Measurements from ENCODE around the gene SUGCT.

SUGCT gene

DNA sequence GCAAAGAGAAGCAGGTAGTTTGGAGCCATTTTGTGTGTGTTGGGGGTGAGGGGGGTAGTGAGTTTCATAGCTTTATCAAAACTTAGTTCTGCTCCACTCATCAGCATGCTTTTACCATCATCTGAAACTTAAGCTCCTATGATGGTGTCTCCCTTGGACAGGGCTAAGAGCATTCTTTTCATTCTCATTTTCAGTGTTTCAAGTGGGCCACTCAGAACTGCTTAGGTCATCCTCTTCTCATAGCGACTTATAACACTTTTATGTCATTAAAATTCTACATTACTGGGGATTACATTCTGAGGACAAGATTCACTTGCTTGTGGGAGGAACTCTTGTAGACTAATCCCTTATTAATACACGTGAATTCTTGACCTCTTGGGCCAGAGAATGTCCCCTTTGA lies 649.4 kb downstream of the SUGCT start:
- no peak for DNase-seq (ENCODE audit: low spot score)

DNA sequence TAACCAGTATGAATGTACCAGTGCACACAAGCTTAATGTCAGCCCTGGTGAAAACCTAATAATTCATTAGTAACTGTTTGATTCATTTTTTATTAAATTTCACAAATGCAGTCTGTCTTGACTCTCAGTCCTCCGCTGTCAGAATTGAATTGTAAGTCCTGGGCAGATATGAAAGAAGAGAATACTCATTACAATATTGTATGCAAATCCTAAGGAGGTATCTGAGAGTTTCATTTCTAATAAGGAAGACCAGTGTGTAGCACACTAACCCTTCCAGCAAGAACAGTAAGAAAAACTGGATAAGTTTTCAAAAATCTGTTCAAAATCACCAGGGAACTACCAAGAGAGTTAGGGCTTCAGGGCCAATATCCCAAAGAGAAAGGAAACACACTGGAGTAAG lies 652.1 kb downstream of the SUGCT start:
- no peak for DNase-seq (ENCODE audit: low spot score)

DNA sequence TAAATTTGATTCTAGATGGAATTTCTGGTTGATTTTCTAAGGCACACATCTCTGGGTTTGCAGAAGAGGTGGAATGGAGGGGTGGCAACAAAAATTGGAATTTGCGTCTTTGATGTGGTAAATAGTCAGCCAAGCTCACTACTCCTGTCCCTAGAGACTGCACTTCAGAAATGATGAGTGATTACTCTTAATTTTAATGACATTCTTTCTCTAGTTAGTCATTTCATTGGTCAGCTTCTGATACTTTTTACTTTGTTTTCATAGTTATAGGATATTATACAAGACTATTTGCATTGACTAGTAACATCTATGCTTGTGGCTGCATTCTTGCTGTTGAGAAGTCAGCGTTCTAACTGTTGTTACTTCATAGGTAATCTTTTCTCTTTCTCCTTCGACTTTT lies 658.3 kb downstream of the SUGCT start:
- peak; percentile 35 for DNase-seq (ENCODE audit: low spot score)

DNA sequence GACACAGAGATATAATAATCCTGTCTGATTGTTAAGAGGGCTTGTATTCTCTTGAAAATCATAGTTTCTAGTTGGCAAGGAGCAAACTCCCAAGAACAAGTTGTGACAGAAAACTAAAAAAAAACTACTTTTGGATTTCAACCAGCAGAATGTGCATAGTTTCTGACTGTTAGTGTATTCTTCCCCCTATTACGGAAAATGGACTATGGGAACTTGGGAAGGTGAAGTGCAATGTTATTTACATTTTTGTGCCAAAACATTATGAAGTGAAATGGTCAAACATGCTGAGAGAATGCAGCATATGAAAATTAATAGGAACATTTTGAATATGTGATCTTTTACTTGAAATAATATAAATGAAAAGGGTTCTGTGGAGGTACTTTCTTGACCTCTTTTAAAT lies 660.8 kb downstream of the SUGCT start:
- no peak for DNase-seq (ENCODE audit: low spot score)

DNA sequence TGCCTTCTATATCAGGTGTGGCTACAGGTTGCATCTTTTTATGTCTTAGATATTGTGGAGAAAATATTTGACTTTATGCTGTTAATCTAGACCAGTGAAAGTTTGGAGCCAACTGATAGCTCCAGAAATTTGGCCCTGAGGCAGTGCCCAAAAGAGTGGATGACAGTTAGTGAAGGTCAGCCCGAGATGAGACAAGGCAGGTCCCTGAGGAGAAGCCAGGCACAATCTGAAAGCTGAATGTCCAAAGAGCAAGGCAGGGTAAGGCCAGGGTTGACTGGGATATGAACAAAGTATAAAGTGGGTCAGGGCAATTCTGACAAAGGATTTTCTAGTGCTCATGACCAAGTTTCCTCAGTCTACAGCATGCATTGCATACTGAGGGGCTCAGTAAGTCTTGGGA lies 661.9 kb downstream of the SUGCT start:
- no peak for DNase-seq (ENCODE audit: low spot score)

DNA sequence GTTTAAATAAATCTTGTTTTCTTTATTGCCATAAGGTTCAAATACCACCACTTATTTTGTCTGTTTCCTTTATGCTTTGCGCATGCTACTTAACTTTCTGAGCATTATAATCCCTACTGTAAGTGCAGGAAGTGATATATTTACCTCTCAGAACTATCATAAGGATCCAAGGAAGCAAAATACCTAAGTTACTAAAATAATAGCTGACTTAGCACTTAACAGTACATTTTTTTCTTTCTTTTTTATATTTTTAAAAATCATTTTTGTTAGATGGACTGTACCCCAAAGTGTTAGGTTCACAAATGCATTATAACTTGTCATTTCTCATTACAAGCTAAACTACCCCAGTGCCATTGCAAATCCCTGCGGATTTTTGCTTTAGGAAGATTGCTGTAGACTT lies 663.8 kb downstream of the SUGCT start:
- DNase-seq (ENCODE audit: low spot score), result no peak

DNA sequence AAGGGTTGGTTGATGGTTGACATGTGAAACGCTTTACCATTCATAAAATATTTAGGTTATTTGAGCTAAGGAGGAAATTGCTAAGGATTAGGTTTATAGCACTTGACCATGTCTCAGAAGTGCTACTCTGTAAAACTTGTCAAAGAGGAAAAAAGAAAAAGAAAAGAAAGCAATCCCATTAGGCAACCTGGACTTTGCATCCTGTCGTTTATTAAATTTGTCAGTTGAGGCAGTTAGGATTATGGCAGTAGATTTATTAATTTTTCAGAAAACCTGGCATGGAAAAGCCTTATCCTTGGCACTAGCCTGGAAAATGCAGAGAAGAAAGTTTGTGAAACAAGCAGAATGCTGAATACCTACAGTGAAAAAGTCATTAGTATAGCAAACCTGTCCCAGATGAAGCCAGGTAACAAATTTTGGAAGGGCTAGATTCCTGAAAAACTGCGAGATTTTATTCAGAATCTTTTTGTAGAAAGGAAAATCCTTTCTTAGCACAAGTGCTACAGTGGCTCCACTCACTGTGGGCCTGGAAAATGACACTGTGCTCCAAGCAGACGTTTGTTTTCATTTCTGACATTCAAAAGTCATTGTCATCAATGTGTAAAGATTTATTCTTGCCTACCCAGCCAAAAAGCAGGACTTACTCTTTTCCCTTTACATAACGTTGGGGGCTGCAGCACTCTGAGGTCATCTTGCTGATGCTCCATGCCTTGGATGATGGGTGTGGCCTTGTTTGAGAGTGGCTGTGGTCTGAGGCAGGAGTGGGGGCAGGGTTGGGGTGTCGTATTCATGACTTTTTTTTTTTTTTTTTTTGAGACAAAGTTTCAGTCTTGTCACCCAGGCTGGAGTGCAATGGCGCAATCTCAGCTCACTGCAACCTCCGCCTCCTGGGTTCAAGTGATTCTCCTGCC lies 664.9 kb downstream of the SUGCT start:
- no peak for DNase-seq (ENCODE audit: low spot score)

DNA sequence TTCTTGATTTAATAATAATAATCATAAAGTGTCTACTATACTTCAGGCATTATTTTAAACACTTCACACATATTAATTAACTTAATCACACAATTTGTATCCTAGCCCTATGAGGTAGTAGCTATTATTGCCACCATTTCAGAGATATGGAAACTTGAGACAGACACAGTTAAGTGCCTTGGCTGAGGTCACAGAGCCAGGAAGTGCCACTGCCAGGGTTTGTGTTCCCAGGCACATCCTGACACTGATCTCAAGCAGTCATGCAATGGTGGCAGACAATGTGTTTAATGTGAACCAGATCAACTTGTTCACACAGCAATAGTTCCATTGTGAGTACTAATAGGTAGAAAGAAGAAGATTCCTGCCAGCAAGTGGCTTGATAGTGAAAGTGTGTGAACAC lies 666.0 kb downstream of the SUGCT start:
- no peak for DNase-seq (ENCODE audit: low spot score)

DNA sequence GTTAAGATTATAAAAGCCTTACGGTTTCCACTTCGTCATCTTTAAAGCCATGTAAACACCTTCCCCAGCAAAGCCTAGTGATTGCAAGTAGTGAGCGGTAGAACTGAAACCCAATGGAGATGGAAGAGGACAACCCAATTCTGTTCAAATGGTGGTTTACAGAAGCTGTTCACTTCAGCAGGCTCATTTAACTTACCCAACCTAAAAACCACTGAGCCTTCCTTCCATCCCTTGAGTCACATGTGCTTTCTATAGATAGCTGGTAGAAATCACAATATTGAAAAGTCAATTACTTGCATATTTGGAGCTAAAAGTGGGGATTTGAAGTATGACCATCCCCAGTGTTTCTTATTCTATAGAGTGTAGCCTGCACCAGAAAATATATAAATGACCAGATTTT lies 667.7 kb downstream of the SUGCT start:
- DNase-seq (ENCODE audit: low spot score), result no peak

DNA sequence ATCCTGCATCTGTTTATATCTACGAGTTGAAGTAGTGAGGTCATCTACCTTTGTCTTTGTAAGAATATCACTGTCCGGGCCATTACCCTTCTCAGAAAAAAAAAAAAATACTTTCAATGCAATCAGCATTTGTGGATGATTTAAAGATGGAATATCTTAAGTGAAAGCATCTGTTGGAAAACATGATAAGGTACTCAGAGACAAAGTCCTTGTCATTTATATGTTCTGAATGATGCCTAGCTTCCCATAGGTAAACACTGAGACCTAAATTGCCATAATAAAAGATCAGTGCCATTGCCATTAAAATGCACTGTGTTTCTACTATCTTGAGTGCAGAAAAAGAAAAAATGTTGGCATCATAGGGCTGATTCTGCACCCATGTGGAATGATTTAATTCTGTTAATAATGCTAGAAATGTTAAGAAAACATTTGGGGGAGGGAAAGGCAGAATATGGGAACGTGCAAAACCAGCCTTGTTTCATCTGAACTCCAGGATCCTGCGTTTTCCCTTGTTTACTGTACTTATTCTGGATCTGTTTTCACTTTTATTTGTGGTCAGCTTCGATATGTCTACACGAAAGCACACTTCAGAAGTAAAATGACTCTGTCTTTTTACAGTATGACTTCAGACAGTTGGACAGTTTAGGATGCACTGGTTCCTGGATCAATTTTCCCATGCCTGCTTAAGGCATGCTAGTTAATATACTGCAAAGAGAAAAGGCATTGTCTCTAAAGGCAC lies 669.8 kb downstream of the SUGCT start:
- DNase-seq (ENCODE audit: low spot score), result peak; percentile 40

DNA sequence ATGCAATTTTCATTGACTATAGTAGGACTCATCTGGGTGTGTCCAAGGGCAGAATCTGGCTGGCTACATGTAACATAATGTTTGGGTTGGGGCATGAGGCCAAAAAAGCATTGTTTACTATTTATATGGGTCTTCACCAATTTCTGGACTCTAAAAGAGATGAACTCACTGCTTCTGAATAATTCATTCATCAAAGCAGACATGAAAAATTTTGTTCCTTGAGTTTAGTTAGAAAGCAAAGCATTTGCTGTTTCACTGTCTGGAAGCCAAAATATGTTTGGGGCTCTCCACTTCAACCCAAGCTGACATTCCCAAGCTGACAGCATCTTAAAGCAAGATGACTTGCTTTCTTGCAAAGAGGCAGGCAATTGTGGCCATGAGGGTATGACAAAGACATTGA lies 670.6 kb downstream of the SUGCT start:
- DNase-seq (ENCODE audit: low spot score), result peak; percentile 26

DNA sequence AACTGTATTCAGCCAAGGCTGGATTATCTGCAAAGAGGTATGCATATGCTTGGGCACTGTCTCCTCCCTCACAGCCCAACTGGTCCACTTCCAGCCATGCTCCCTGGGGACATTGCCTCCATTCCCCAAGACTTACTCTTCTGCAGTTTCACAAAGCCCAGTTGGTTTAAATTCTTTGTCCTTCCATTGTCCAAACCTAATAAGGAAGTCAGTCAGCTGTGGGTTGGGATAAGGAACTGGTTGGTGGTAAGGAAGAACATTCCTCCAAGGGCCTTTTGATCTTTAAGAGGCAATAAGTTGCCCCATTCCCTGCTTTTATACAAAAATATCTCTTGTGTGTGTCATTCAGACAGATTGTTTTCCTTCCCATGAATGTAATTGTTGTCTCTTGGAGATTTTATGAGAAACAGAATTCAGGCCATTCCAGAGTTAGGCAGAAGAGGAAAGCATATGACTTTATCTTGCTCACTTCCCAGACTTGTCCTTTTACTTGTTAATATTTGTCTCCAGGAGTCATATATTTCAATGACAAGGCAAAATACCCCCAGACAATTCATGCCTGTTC lies 673.7 kb downstream of the SUGCT start:
- DNase-seq (ENCODE audit: low spot score), result peak; percentile 86

DNA sequence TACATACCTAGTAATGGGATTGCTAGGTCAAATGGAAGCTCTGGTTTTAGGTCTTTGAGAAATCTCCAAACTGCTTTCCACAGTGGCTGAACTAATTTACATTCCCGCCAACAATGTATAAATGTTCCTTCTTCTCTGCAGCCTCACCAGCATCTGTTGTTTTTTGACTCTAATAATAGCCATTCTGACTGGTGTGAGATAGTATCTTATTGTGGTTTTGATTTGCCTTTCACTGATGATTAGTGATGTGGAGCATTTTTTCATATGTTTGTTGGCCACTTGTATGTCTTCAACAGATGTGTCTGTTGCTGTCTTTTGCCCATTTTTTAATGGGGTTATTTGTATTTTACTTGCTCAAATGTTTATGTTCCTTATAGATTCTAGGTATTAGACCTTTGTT lies 675.5 kb downstream of the SUGCT start:
- no peak for DNase-seq (ENCODE audit: low spot score)

DNA sequence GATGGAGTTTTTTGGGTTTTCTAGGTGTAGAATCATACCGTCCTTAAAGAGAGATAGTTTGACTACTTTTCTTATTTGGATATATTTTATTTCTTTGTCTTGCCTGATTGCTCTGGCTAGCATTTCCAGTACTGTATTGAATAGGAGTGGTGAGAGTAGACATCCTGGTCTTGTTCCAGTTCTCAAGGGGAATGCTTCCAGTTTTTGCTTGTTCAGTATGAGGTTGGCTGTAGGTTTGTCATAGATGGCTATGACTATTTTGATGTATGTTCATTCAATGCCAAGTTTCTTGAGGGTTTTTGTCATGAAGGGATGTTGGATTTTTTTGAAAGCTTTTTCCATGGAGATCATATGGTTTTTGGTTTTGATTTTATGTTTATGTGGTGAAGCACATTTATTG lies 676.9 kb downstream of the SUGCT start:
- no peak for DNase-seq (ENCODE audit: low spot score)

DNA sequence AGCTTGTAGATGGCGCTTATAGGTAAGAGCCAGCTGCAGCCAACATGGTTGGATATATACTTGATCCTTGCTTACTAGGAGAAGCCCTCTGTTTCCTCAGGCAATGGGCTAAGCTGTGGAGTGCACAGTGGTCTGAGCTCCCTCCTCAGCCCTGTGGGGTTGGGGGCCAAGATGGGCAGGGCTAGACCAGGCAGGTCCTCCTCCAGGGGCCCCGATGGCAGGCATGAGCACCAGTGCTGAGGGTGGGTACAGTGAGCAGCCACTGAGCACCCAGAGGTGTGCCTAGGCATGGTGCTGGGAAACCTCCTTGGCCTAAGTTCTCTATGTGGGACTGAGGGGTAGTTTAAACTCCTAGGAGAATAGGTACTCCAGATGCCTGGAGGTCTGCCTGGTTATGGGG lies 680.2 kb downstream of the SUGCT start:
- no peak for DNase-seq (ENCODE audit: low spot score)

DNA sequence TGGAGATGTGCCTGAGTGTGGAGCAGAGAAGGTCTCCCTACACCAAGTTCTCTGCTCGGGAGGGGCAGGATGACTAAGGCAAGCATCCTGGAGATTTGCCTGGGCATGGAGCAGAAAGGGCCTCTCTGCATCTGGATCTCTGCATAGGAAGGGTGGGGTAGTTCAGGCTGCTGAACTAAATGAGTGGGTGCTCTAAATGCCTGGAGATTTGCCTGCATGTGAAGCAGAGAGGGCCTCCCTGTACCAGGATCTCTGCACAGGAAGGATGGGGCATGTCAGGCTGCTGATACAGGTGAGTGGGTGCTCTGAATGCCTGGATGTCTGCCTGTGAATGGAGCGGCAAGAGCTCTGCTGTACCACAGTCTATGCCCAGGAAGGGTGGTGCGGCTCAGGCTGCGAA lies 680.7 kb downstream of the SUGCT start:
- DNase-seq (ENCODE audit: low spot score), result peak; percentile 81

DNA sequence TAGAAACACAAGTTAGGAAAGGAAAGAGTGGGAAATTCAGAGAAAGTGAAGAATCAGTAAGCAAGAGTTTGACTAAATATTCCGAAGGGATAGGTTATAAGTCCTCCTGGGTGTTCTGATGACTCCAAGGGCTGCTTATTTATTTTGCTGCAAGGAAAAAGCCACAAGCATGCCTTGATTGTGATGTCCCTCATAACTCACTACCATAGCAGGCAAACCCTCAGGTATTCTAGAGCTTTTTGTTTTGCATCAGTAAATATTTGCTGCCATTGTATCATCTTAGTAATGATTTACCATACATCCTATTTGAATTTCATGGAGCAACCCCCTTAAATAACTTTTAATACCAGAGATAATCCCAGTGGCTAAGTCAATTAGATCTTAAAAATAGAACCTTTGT lies 688.1 kb downstream of the SUGCT start:
- DNase-seq (ENCODE audit: low spot score), result no peak

DNA sequence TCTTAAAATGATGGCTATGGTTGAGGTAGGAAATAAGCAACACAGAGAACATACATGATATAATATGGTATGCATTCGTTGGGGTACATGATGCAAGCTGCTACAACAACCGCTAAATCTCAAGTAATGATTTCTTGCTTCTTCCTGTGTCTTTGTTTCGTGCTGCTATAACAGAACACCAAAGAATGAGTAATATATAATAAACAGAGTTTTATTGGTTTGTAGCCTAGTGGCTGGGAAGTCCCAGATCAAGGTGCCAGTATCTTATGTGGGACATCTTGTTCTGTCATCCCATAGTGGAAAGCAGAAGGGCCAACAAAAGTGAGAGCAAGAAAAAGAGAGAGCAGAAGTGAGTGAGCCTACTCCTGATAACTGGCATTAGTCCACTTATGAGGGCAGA lies 689.7 kb downstream of the SUGCT start:
- DNase-seq (ENCODE audit: low spot score), result no peak

DNA sequence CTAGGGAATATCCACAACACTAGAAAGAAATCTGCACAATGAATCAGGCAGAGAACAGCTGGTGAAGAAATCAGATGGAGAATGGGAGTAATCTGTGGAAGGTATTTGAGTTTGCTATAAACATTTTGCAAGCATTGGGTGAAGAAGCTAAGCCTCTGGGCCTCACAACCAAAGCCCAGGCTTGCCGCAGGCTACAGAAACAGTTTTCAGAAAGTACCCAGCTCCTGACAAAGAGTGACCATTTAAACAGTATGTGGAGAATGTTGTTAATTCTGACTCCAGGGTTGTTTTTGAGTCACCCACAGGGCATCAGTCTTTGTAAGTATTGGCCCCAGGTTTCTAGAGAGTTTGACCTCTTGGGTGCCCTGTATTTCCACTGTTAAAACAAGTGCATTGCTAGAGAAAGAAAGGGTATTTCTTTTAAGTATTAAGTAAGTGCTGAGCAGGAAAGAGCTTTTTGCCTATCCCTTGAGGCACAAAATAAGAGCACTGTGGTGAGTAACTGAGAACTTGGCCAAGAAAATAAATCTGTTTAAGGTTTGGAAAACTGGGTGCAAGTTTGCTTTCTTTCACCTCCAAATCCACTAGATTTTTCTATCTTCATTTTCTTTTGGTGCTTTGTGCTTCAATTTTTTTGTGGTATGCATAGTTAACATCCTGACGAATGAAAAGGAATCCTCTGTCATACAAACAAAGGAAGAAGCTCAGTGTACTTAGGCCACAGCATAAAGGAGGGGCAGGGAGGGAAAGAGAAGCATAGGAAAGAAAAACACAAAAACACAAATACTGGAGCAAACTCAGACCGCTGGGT lies 691.8 kb downstream of the SUGCT start:
- peak; percentile 32 for DNase-seq (ENCODE audit: low spot score)

DNA sequence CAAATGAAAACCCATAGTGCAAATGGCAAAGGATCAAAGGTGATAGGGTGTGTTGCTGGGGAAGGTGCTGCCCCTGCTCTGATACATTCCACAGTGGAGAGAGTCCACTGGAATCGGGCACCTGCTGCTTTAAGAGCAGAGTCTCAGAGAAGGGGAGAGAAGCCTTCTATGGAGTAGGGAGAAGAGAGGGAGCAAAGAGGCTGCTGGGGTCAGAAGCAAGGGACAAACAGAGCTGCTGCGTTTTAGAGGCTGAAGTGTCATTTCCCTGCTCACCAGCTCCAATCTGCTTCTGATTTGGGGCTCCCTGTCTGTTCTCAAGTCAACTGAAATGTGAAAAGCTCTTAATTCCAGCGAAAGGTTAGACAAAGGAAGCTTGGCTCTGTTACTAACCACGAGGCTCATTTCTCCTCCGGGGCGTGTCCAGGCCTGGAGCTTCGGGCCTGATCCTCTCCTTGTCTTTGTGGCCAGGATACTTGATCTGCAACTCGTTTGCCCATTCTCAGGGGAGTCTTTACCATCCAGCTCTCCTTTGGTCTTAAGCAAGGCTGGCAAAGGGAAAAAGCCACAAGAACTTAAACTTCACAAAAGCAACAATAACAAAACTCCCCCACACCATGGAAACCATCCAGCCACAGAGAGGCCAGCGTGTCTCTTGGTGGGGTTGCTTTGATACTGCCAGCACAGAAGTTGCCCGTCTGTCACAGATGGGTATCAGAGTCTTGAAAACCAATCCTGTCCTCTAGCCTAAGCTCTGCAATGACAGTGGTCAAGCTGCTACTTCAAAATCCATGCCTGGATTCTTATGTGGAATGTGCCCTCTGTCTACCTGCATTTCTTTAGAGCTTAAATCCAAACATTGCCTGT lies 692.6 kb downstream of the SUGCT start:
- DNase-seq (ENCODE audit: low spot score), result peak; percentile 78
